ENCODE measurements around the gene NRG4. TPM values are rescaled to one million over a fixed set of nuclear protein-coding genes. Genes with fewer than 3 reads are reported as not detected.
A peak's percentile ranks its signal among the peaks of the same experiment; 100 is the strongest.

NRG4 gene
- total and polyA plus RNA-seq, 2 donors (not counting 3 experiments of a cell fraction or from before 2014, with no cell fraction given) = not detected

GRCh38 chr15:75895731-75896130, 116.5 kb downstream of the NRG4 start:
- no TSS peak for BruUV-seq (replicated peaks)
- DNase-seq (ENCODE audit: low read depth, low spot score) = no peak
- ChIA-PET POLR2A (no interaction called here), CTCF (no interaction called here)
- Histone ChIP-seq H3K79me2 (ENCODE audit: control insufficient read depth, insufficient read depth, low read length) (no peaks in the 10 kb centered on the region), H3K4me3 (replicated peaks in 1 of 3; ENCODE audit: insufficient read depth in 1 of 3, low read depth in 1 of 3, low read length in 3 of 3) (no peak overlapping the region), H3K4me1 (ENCODE audit: control insufficient read depth, extremely low read depth, insufficient read depth, low read length) (peaks cover 18% of the 10 kb centered on the region), H2AFZ (ENCODE audit: low read depth, low read length) (no peak overlapping the region), H3K27me3 (ENCODE audit: control insufficient read depth in 2 of 2, insufficient read depth in 2 of 2, low read length in 2 of 2) (no peaks in the 10 kb centered on the region), H3K9me1 (replicated peaks; ENCODE audit: control insufficient read depth, extremely low read depth, insufficient read depth, low read length) (no peaks in the 10 kb centered on the region), H3K27ac (ENCODE audit: insufficient read depth, low read depth, low read length) (no peak overlapping the region), H4K20me1 (replicated peaks; ENCODE audit: control insufficient read depth, extremely low read depth, insufficient read depth, low read length) (no peaks in the 10 kb centered on the region), H3K9ac (replicated peaks; ENCODE audit: extremely low read depth, insufficient read depth, low read length) (no peak overlapping the region), H3K9me3 (replicated peaks; ENCODE audit: control insufficient read depth, insufficient read depth, low read length) (no peaks in the 10 kb centered on the region), H3K36me3 (ENCODE audit: control insufficient read depth in 2 of 2, extremely low read depth in 1 of 2, insufficient read depth in 2 of 2, low read length in 2 of 2) (peaks cover 0 to 4% of the 10 kb centered on the region in 2 experiments), H3K4me2 (ENCODE audit: insufficient read depth, low read length) (no peak overlapping the region)
- dilution Hi-C loops (cut with MboI; ENCODE audit: extremely low pct_ligation_motif_present, low sequenced_read_pairs) = no loop called here
- intact Hi-C loops (cut with micrococcal nuclease) = no loop called here
- TF ChIP-seq GATA2 (IDR thresholded peaks at IDR 0.05; ENCODE audit: insufficient read depth, insufficient read length, low read depth, low read length) (no peak), JUN (IDR thresholded peaks at IDR 0.05; ENCODE audit: borderline replicate concordance, insufficient read depth, insufficient read length, low read depth) (no peak)
- no peak for FAIRE-seq

DNA sequence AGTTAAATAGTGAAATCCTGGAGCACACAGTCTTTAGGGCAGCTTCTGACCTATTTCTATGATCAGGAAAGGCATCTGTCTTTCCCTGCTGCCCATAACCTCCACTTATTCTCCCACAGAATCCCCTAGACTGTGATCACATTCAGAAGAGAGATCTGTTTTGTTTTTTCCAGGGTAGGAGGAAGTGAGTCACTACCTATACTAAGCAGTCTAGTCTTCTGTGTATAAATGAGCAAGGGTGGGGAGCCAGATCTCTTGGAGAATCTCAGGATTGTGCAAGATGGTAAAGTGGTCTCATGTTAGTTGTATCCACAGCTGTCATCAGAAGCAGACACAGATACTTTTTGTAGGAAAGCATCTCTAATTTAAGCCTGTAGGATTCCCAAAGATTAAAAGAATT, 120.3 kb downstream of the NRG4 start:
- Histone ChIP-seq H3K36me3 (ENCODE audit: control insufficient read depth in 2 of 2, extremely low read depth in 1 of 2, insufficient read depth in 2 of 2, low read length in 2 of 2) (peaks cover 0 to 6% of the 10 kb centered on the region in 2 experiments), H3K27me3 (ENCODE audit: control insufficient read depth in 2 of 2, insufficient read depth in 2 of 2, low read length in 2 of 2) (no peaks in the 10 kb centered on the region), H3K4me1 (ENCODE audit: control insufficient read depth, extremely low read depth, insufficient read depth, low read length) (peaks cover 23% of the 10 kb centered on the region), H3K4me2 (ENCODE audit: insufficient read depth, low read length) (peak overlapping the region; percentile 61), H3K4me3 (replicated peaks in 1 of 3; ENCODE audit: insufficient read depth in 1 of 3, low read depth in 1 of 3, low read length in 3 of 3) (no peak overlapping the region), H2AFZ (ENCODE audit: low read depth, low read length) (no peak overlapping the region), H3K9me1 (replicated peaks; ENCODE audit: control insufficient read depth, extremely low read depth, insufficient read depth, low read length) (no peaks in the 10 kb centered on the region), H3K9me3 (replicated peaks; ENCODE audit: control insufficient read depth, insufficient read depth, low read length) (no peaks in the 10 kb centered on the region), H3K9ac (replicated peaks; ENCODE audit: extremely low read depth, insufficient read depth, low read length) (peak overlapping the region; percentile 62), H4K20me1 (replicated peaks; ENCODE audit: control insufficient read depth, extremely low read depth, insufficient read depth, low read length) (no peaks in the 10 kb centered on the region), H3K27ac (ENCODE audit: insufficient read depth, low read depth, low read length) (peak overlapping the region; percentile 97), H3K79me2 (ENCODE audit: control insufficient read depth, insufficient read depth, low read length) (no peaks in the 10 kb centered on the region)
- POLR2A ChIA-PET = no interaction called here
- dilution Hi-C loops (cut with MboI; ENCODE audit: extremely low pct_ligation_motif_present, low sequenced_read_pairs) = no loop called here
- CTCF ChIA-PET = interaction anchor here (1.3 to 1.5 kb wide), 3 partner anchors 30 to 168 kb away, joined by 3 to 4 read pairs (median 3); a partner anchor contains a TSS
- DNase-seq (ENCODE audit: low read depth, low spot score) (peak; percentile 90), FAIRE-seq (peak; percentile 78)
- intact Hi-C loops (cut with micrococcal nuclease) = no loop called here
- TF ChIP-seq GATA2 (IDR thresholded peaks at IDR 0.05; ENCODE audit: insufficient read depth, insufficient read length, low read depth, low read length) (peak; percentile 34), POLR2A (IDR thresholded peaks at IDR 0.05; ENCODE audit: low read depth, low read length) (no peak), EZH2 (IDR thresholded peaks at IDR 0.05; ENCODE audit: borderline replicate concordance, low read depth, low read length, severe bottlenecking) (no peak), MYC (IDR thresholded peaks at IDR 0.05; ENCODE audit: low read depth, low read length) (no peak), FOS (IDR thresholded peaks at IDR 0.05; ENCODE audit: borderline replicate concordance, insufficient read depth, low read length) (peak; percentile 69), POLR2AphosphoS5 (IDR thresholded peaks at IDR 0.05; ENCODE audit: insufficient read depth, low read depth, low read length) (no peak), JUN (IDR thresholded peaks at IDR 0.05; ENCODE audit: borderline replicate concordance, insufficient read depth, insufficient read length, low read depth) (peak; percentile 76)
- TF ChIP-seq, protein P1, sequence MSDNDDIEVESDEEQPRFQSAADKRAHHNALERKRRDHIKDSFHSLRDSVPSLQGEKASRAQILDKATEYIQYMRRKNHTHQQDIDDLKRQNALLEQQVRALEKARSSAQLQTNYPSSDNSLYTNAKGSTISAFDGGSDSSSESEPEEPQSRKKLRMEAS (IDR thresholded peaks at IDR 0.05; ENCODE audit: insufficient read depth, insufficient read length) = no peak
- TF ChIP-seq, protein P2, sequence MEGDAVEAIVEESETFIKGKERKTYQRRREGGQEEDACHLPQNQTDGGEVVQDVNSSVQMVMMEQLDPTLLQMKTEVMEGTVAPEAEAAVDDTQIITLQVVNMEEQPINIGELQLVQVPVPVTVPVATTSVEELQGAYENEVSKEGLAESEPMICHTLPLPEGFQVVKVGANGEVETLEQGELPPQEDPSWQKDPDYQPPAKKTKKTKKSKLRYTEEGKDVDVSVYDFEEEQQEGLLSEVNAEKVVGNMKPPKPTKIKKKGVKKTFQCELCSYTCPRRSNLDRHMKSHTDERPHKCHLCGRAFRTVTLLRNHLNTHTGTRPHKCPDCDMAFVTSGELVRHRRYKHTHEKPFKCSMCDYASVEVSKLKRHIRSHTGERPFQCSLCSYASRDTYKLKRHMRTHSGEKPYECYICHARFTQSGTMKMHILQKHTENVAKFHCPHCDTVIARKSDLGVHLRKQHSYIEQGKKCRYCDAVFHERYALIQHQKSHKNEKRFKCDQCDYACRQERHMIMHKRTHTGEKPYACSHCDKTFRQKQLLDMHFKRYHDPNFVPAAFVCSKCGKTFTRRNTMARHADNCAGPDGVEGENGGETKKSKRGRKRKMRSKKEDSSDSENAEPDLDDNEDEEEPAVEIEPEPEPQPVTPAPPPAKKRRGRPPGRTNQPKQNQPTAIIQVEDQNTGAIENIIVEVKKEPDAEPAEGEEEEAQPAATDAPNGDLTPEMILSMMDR (IDR thresholded peaks at IDR 0.05; ENCODE audit: extremely low read depth in 1 of 2, insufficient read depth in 1 of 2, low read depth in 1 of 2, low read length in 2 of 2) = no peak
- BruUV-seq (replicated peaks) = no TSS peak
